ENCODE data around the gene ACVR1B. TPM values are rescaled to one million over a fixed set of nuclear protein-coding genes. Genes with fewer than 3 reads are reported as not detected.
A peak's percentile ranks its signal among the peaks of the same experiment; 100 is the strongest.

ACVR1B gene
- total RNA-seq: 10 to 100 TPM in 7 of 9 donors, 1 to 10 TPM in 2; 7.4 to 19.8 (median 11.6) TPM
- polyA plus RNA-seq: 10 to 100 TPM in 1 of 2 donors, 1 to 10 TPM in 1; 7.7 to 13.3 TPM
- long read RNA-seq, donor 1, partial matches to known transcripts: 2 of 2 reads
- long read RNA-seq, donor 1, other reads (novel, unspliced or antisense): 0 of 2 reads
- long read RNA-seq, donor 2, full-length matches to known transcripts: 5 of 7 reads
- long read RNA-seq, donor 2, partial matches to known transcripts: 1 of 7 reads
- long read RNA-seq, donor 2, other reads (novel, unspliced or antisense): 1 of 7 reads
- long read RNA-seq, donor 3, partial matches to known transcripts: 0 of 1 reads
- long read RNA-seq, donor 3, other reads (novel, unspliced or antisense): 1 of 1 reads

- no peaks in the 10 kb centered on the region for H3K36me3 ChIP-seq
- peak; percentile 92 to 95 (median 94) for ATAC-seq
- H3K27ac ChIP-seq: peak within 1 kb of the TSS; percentile 74 to 96 (median 90)
- DNase-seq: peak; percentile 91 to 96 (median 92)
- TF ChIP-seq POLR2A (IDR thresholded peaks at IDR 0.05) (peak in 1 of 2 donors; percentile 37), CTCF (IDR thresholded peaks at IDR 0.05) (no peak)
- no peaks in the 10 kb centered on the region for H3K9me3 ChIP-seq
- peaks cover 8 to 47% (median 32%) of the 10 kb centered on the region in 12 donors for H3K4me1 ChIP-seq
- intact Hi-C loops (cut with DNase I): loop anchor here in 1 of 10 donors (2.0 kb wide), 1 partner anchor 21 kb away; no protein-coding TSS in a partner anchor
- WGBS, 4 donors: 0% methylated on average over 33 to 86 of the region's 86 CpGs
- no peaks in the 10 kb centered on the region for H3K27me3 ChIP-seq
- peak within 1 kb of the TSS; percentile 77 to 100 (median 99) for H3K4me3 ChIP-seq
Measured at GRCh38 chr12:51951199-51951842, at the start of gene ACVR1B. ACVR1B (plus strand) TSS chr12:51951699; CDS start chr12:51951744, 45 bp downstream.

- no peak for ATAC-seq
- intact Hi-C loops (cut with DNase I): loop anchor here in 1 of 10 donors (10.0 kb wide), 1 partner anchor 183 kb away; no protein-coding TSS in a partner anchor
- peaks cover 0 to 8% (median 0%) of the 10 kb centered on the region in 9 donors for H3K27me3 ChIP-seq
- WGBS, 4 donors: 95 to 97% (median 96%) methylated on average over 11 of the region's 11 CpGs
- TF ChIP-seq CTCF (IDR thresholded peaks at IDR 0.05) (no peak), POLR2A (IDR thresholded peaks at IDR 0.05) (no peak)
- H3K4me3 ChIP-seq: no peak overlapping the region
- DNase-seq: no peak
- H3K9me3 ChIP-seq: peaks cover 0 to 3% (median 0%) of the 10 kb centered on the region in 12 donors
- peaks cover 2 to 51% (median 42%) of the 10 kb centered on the region in 12 donors for H3K4me1 ChIP-seq
- H3K27ac ChIP-seq: no peak overlapping the region
- no peaks in the 10 kb centered on the region for H3K36me3 ChIP-seq
Measured at GRCh38 chr12:51901881-51902280, 49.6 kb upstream of the ACVR1B start.

- Histone ChIP-seq H3K4me1 (peaks cover 0 to 56% (median 45%) of the 10 kb centered on the region in 12 donors), H3K4me3 (peak overlapping the region in 4 of 12 donors; percentile 15 to 69 (median 24)), H3K36me3 (no peaks in the 10 kb centered on the region), H3K9me3 (peaks cover 0 to 3% (median 0%) of the 10 kb centered on the region in 12 donors), H3K27me3 (peaks cover 0 to 22% (median 5%) of the 10 kb centered on the region in 9 donors), H3K27ac (peak overlapping the region; percentile 87 to 98 (median 94))
- intact Hi-C loops (cut with DNase I): loop anchor here in 2 of 10 donors (5.0 to 10.0 kb wide), 2 partner anchors 117 to 180 kb away; no protein-coding TSS in a partner anchor
- DNase-seq (peak; percentile 53 to 72 (median 60)), ATAC-seq (peak; percentile 62 to 79 (median 76))
- no peak for TF ChIP-seq POLR2A (IDR thresholded peaks at IDR 0.05)
- no peak for TF ChIP-seq CTCF (IDR thresholded peaks at IDR 0.05)
Measured at GRCh38 chr12:51904951-51905470, 46.5 kb upstream of the ACVR1B start.

All from heart left ventricle (tissue), 16 donors.